ENCODE measurements around the gene PTGES2.
"Not testable (repeated sequence)": the region's sequence is repeated elsewhere in the genome, so short reads cannot be mapped to it uniquely, and the experiment has no call there.

PTGES2 gene

DNA sequence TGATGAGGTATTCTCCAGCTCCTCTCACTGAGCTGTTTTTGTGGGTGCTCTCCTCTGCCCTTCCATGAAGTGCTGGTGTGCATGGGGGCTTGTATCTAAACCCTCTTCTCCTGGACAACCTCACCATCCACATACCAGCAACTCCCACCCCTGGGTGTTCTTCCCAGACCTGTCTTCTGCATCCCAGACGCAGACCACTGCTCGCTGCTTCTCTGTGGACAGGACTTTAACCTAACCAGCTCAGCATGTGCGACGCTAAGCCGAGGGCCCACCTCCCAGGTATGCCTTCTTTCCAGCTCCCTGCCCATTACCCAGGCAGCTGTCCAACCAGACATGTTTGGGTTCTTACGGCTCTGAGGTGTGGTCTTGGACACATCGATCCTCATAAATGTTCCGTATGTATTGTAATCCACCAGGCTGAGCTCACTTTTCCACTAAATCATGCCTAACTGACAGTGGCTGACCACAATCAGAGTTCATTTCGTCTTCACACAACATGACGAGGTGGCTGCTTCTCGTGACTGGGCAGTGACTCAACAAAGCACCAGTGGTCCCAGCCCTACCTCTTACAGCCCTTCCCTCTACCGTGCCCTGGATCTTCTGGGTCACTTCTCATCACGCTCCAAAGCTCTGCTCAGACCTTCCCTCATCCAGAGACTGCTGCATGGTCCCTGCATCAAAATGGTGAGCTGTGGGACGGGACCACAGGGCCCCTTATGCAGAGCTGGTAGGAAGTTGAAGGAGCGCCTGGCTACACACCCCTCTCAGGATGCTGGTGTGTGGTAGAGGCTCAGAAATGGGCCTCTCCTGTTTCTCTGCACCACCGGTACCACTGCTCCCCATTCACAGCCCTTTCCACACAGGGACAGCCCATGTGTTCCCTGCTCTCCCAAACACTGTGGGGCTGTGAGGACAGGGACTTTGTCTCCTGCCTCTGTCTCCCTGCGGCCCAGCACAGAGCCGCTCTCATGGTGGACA, 9.6 kb upstream of the PTGES2 start:
- no peak for DNase-seq (ENCODE audit: low read depth in 2 of 2)

DNA sequence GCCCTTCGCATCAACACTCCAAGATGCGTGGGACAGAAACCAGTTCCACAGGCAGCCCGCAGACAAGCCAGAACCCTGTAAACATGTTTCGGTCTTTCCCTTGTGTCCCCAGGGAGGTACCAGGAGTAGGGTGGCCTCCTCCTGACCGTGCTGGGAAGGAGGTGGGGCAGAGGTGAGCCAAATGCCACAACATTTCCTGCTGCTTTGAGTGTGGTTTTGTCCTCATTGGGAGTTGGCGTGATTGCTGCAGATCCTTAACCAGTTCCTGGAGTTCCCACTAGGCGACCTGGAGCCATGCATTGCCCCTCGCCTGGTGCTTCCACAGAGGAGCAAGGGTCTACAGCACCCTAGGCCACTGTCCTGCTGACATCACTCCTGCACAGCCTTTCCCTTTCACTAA, 8.0 kb upstream of the PTGES2 start:
- not testable (repeated sequence) for DNase-seq (ENCODE audit: low read depth in 2 of 2)

DNA sequence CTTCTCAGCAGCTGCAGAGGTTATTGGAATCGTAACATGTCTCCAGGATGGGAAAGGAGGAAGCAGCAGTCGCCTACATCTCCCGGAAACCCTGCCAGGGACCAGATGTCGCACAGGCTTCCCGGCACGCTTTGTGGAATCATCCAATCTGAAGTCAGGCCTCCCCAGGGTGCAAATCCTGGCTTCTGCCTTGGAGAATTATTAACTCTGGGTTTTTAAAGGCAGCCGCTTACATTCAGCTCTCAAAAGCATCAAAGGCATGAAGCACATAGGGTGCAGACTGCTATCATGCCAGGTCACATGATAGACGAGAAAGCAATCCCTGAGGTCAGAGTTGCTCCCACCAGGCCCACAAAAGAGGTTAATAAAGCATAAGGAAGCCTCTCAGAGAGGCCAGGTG, 4.6 kb upstream of the PTGES2 start:
- not testable (repeated sequence) for DNase-seq (ENCODE audit: low read depth in 2 of 2)

DNA sequence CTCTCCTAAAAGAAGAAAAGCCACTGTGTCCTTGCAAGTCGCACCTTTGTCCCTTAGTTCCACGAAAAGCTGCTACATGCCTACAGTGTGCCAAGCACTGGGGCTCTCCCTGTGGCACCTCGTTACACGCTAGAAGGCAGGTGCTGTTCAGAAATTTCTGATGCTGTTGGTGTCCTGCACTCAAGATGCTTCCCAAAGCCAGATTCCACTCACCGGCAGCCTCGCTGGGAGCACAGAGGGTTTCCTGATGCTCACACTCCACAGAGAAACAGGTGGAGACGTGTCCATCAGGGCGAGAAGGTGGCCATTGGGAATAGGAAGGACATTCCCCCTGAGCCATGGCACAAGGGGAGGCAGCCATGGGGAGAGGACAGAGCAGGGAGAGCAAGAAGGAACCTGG, 3.8 kb upstream of the PTGES2 start:
- not testable (repeated sequence) for DNase-seq (ENCODE audit: low read depth in 2 of 2)

DNA sequence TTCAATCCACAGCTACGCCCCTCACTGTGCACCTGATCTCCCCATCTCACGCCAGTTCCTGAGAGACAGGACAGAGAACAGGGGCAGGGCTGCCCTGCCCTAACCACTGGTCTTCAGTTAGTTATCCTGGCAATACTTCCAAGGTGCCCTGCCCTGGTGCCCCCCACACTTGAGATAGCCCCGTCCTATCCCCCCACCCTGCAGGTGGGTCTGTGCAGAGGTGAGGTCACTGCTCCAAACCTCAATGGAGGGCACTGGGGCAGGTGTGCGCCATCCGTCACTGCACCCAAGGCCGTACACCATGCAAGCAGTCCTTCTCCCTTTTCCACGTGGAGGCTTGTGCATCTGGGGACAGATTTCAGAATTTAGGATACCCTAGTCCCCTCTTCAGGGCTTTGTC, 3.1 kb upstream of the PTGES2 start:
- not testable (repeated sequence) for DNase-seq (ENCODE audit: low read depth in 2 of 2)

DNA sequence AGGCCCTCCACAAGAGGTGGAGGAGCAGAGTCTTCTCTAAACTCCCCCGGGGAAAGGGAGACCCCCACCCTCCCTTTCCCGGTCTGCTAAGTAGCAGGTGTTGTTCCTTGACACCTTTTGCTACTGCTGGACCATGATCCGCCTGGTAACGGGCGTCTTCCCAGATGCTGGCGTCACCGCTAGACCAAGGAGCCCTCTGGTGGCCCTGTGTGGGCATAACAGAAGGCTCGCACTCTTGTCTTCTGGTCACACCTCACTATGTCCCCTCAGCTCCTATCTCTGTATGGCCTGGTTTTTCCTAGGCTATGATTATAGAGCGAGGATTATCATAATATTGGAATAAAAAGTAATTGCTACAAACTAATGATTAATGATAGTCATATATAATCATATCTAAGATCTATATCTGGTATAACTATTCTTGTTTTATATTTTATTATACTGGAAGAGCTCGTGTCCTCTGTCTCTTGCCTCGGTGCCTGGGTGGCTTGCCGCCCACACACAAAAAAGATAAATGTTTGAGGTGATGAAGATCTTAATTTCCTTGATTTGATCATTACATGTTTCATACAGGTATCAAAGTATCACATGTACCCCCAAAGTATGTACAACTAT, 2.6 kb upstream of the PTGES2 start:
- peak in 1 of 2 donors; percentile 48 for DNase-seq (ENCODE audit: low read depth in 2 of 2)

DNA sequence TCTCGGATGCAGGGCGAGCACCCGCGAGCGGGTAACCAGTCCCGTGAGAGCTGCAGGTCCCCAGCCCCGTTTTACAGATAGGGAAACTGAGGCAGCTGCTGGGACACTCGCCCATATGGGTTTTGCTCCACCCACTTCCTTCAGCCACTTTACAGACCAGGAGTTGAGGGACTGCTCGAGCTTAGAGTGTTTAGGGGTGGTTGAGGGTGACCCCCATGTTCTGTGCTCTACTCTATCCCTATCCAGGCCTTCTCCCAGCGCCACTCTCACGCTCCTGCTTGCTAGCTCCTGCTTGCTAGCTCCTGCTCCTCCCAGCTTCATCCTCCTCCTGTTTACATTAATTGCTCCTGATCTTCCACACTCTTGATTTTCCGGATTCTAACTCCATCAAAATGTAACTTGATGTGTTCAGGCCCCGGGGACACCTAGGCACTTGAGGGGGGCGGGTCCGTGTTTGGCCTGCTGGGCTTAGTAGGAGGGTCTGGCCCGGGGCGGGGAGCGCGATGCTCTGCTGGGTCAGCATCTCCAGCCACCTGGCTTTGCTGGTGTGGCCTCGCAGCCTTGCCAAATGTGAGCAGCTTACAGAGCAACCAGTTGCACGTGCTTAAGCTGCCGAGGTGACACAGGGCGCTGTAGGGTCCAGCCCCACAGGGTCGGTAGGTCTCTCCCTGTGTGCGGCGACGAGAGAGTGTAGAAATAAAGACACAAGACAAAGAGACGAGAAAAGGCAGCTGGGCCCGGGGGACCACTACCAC, 1.5 kb upstream of the PTGES2 start:
- no peak for DNase-seq (ENCODE audit: low read depth in 2 of 2)

DNA sequence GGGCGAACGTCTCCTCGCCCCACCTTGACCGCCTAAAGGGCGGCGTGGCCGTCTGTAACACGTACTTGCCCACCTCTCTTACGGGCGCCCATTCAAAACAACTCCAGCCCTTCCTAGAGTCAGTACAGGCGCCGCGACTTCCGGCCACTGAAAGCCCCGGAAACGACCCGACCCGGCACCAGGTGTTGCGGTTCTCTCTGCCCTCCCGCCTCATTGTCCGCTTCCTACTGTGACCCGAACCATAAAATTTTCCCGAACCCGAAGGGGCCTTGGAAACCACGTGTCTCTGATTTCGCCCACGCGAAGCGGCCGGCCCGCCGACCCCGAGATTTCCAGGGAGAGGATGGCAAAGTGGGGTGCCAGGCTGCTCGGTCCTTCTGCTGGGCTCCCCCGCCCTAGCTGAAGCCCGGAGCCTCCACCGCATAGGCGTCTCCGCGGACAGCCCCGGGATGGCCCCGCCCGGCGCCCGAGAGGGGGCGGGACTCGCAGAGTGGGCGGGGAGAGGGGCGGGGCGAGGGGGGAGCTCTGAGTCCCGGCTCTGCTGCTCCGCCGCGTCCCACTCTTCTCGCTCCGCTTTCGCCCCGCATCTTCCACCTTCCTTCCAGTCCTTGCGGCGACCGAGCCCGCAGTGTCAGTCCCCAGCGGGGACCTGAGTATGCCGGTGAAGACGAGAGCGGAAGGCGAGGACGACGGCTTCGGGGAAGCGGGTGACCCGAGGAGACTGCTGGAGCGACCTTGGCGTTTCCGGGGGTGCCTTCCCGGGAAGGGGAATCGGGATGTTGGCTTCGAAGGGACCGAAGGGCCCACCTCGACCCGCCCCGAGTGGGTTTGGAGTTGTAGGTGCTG, 684 bp upstream of the PTGES2 start:
- DNase-seq (ENCODE audit: low read depth in 2 of 2) = peak; percentile 72 to 76

DNA sequence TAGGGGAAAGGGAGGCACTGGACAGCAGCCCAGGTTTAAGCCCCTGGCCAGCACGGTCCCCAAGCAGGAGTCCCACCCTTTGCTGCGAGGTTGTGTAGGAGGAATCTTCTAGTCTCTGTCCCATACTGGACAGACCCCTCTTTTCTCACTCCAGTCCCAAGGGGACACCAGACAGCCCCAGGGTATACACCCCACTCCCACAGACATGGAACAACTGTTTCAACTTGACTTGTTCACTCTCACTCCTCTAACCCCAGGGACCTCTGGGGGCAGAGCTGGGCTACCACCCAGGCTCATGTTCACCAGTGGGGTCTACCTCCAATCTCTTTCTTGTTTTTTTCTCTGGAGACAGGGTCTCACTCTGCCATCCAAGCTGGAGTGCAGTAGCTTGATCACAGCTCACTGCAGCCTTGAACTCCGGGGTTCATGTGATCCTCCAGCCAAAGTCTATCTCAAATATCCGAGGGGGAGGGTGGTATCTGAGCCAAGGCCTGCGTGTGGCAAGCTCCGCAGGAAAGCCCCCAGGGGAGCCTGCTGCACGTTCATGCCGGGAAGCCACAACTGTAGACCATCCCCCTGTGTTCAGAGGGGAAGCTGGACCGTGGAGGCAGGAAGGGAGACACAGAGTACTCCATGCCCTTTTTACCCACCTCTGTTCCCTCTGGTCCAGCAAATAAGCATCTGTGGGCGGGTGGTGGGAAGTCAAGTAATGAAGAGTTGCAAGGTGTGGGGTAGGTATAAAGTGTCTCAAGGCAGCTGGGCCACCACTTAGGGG, 1.8 kb downstream of the PTGES2 start:
- no peak for DNase-seq (ENCODE audit: low read depth in 2 of 2)

DNA sequence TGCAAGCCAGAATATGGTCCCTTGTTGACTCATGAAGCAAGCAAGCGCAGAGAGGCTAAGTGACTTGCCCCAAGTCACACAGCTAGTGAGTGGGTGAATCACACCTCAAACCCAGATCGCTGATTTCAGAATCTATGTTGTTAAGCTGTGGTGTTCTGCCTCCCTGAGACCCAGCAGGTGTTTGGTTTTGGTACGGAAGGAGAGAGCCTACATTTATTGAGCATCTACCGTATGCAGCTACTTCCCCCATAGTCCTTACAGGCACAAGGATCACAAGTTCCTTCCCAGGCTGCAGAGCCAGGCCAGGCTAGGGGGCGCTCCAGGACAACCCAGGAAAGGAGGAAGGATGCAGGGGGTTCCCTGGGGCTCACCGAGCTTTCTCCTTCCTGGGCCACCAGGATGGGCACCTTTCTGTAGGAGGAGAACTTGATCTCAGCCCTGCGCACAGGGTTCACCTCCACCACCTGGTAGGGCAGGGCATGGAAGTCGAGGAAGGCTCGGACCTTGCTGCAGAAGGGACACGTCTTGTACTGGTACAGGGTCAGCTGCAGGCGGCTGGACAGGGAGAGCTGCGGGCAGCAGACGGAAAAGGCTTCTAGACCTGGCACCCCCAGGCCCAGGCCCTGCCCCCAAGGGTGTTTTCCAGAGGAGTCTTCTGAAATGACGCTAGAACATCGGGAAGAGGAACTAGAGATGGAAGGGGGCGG, 2.5 kb downstream of the PTGES2 start:
- peak in 1 of 2 donors; percentile 31 for DNase-seq (ENCODE audit: low read depth in 2 of 2)

DNA sequence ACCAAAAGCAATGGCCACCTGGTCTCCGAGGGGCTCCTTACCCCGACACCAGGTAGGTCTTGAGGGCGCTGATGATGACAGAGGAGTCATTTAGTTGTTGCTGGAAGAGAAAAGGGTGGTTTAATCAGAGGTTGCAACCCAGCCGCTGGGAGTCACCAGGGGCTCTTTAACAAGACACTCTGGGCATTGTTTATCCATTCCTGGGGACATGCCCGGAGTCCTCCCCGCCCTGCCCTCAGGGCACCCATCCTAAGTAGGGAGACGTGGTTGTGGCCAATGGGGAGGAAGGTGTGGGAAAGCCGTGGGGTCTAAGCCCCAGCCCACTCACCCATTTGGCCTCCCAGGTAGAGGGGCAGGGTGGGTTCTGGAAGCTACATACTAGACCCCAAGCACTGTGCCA, 3.1 kb downstream of the PTGES2 start:
- DNase-seq (ENCODE audit: low read depth in 2 of 2) = no peak

DNA sequence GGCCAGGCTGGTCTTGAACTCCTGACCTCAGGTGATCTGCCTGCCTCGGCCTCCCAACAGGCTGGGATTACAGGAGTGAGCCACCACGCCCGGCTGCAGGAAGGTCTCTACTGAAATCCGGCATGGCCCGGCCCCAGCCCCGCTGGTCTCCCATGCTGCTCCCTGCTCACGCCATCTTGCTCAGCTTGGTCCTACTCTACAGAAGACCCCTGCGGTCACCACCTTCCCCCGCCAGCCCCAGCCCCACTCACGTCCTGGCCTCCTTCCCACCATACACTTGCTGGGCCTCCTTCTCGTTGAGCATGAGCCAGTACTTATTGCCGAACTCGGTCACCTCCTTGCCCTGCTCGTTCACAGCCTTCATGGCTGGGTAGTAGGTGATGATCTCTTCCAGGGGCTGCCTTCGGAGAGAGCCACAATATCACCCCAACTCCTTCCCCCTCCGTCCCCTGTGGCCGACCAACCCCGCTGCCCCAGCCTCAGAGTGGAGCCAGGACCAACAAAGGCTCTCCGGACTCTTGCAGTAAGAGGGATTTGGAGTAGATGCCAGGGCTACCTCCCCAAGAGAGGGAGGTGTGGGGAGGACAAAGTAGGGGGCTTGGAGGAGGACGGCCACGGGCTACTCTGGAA, 4.0 kb downstream of the PTGES2 start:
- no peak for DNase-seq (ENCODE audit: low read depth in 2 of 2)

DNA sequence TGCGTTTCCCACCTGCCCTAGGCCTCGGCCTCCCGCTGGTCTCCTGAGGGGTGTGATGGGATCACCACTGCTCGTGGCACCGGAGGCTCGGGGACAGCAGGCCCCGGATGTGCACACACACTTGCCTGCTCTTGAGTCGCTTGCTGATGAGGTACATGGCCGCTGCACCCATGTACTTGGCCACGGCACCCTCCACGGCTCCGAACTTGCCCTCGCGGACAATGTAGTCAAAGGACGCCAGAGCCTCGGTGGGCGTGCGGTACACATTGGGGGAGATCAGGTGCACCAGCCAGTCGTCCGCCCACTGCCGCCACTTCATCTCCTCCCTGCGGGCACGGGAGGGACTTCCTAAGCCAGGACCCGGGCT, 4.7 kb downstream of the PTGES2 start:
- DNase-seq (ENCODE audit: low read depth in 2 of 2) = no peak

DNA sequence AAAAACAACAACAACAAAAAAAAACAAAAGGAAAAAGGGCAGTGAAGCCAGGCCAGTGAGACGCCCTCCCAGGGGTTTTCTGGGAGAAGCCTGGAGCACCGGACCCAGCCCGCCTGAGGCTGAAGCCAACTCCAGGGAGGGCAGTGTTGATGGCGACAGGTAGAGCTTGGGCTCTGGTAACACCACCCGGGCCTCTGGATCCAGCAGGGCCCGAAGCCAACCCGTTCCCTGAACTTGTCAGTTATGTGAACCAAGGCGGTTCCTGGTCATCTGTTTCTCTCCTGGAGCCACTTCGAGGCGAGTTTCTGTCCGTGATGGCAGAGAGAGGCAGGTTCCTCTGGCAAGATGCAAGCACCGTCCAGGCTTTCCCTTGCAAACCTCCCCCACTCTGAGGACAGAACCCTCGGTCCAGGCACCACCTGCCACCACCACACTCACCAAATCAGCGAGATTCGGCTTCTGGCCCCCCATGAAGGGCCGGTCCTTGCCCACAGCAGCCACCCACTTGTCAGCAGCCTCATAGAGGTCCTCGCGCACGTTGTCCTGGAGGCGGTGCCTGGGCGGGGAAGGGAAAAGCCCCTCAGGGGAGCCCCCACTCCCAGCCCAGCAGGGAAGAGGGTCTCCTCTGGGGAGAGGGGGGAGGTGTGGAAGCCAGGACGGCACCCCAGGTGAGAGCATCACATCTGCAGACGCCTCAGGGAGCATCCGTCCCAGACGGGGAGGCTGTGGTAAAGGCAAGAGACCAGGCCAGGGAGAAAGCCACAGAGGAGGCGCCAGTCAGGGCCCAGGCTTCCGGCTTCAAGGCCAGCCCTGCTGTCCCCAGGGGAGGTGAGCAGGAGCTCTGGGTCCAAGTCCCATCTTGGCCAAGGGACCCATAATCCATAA, 5.4 kb downstream of the PTGES2 start:
- DNase-seq (ENCODE audit: low read depth in 2 of 2) = no peak

DNA sequence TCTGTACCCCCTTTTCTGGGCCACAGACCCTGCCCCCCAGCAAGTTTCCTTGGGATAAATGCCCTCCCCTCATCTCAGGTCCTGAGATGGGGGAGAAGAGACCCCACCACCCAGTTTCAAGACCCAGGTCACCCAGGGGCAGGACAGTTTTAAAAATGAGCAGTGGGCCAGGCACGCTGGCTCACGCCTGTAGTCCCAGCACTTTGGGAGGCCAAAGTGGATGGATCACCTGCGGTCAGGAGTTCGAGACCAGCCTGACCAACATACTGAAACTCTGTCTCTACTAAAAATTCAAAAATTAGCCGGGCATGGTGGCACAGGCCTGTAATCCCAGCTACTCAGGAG, 6.1 kb downstream of the PTGES2 start:
- DNase-seq (ENCODE audit: low read depth in 2 of 2) = no peak

DNA sequence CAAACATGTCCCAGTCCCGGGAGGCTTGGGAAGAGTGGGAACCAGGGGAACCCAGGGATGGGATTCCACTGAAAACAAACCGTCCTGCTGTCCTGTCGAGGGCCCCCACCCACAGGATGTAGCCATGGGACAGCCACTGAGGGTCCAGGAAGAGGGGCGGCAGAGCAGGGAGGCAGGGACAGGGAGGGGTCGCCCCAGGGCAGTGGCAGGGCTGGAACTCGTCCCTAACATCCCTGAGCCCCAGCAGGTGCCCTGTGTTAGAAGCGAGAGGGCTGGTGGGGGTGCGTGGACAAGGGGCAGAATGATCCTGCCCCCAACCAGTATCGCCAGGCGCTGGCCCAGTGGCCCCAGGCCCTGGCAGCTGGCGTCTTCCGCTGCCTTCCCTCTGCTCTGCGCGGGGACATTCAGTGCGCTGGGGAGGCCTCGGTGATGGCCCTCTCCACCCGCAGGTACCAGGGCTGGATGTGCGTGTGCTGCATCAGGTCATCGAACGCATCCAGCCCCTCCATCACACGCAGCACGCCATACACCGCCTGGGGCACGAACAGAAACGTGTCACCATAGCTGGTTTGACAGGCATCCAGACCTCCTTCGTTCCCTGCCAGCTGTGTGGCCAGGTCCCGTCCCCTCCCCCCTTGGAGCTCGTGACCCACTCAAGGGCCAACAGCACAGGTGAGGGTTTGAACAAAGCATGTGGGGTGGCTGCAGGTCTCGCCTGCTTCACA, 6.6 kb downstream of the PTGES2 start:
- no peak for DNase-seq (ENCODE audit: low read depth in 2 of 2)

DNA sequence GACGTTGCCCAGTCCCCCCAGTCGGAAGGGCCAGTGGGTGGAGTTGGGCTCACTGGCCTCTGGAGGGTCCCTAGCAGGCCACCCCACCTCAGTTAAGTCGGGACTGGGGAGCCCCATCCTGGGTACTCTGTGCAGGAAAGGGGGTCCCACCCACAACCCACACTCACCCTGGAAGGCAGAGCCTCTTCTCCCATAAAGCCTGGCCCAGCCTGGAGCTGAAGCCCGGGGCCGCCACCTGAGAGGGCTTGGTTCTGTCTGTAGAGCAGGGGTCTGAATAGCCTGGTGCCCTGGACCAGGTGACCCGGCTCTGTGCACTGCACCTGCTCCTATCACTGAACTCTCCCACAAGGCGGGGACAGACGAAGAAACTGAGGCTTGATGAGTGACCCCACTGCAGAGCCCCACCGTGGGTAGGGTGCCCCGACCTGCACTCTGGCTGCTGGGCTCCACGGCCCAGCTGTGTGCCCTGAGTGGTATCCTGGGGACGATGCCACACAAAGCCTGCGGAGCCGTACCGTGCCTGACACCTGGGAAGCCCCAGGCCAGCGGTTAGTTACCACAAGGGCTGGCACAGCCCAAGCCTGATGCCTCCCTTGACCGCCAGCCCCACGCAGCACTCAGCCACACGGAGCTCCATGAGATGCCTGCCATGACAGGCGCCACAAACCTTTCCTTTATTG, 7.3 kb downstream of the PTGES2 start:
- DNase-seq (ENCODE audit: low read depth in 2 of 2) = no peak
